DOHH2 (cell line): ENCODE measurements around the gene CFAP251.

Experiments used
- EZH2phosphoT487 ChIP-seq: fragments of 200-600 bp; sonication (generic); IDR thresholded peaks from 2 replicates; pipeline ENCODE4 v1.6.1; 2017; ENCODE audit warnings: borderline replicate concordance, mild to moderate bottlenecking, antibody characterized with exemption, low read length, moderate library complexity, mixed read lengths
- TF ChIP-seq, protein P1 (sequence below): fragments of 200-600 bp; sonication (generic); IDR thresholded peaks from one replicate; pipeline ENCODE4 v1.5.1; 2014; ENCODE audit warnings: antibody characterized with exemption, mild to moderate bottlenecking, low read depth, low read length; ENCODE audit not compliant: poor library complexity, severe bottlenecking

DNA sequence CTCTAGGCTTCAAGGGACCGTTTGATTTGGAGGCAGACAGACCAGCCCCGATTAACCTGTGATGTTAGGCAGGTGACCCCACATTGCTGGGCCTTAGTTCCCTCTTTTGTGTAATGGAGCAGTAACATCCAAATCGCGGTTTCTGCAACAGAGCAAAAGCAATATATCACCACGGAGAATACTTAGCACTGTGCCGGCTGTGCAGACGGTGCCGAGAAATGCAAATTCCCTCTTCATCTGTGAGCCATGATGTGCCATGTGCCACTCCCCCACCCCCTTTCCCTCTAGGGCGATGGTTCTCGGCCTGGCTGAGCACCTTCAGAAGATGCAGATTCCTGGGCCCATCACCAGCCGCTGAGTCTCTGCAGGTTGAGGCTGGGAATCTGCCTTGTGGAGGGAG is 114.2 kb downstream of the CFAP251 start:
- TF ChIP-seq, protein P1, sequence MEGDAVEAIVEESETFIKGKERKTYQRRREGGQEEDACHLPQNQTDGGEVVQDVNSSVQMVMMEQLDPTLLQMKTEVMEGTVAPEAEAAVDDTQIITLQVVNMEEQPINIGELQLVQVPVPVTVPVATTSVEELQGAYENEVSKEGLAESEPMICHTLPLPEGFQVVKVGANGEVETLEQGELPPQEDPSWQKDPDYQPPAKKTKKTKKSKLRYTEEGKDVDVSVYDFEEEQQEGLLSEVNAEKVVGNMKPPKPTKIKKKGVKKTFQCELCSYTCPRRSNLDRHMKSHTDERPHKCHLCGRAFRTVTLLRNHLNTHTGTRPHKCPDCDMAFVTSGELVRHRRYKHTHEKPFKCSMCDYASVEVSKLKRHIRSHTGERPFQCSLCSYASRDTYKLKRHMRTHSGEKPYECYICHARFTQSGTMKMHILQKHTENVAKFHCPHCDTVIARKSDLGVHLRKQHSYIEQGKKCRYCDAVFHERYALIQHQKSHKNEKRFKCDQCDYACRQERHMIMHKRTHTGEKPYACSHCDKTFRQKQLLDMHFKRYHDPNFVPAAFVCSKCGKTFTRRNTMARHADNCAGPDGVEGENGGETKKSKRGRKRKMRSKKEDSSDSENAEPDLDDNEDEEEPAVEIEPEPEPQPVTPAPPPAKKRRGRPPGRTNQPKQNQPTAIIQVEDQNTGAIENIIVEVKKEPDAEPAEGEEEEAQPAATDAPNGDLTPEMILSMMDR, result no peak
- TF ChIP-seq EZH2phosphoT487, result no peak
